Spleen (tissue), 3 donors: Measurements from ENCODE around the gene SPTBN1.

Experiments used
- POLR2A ChIP-seq, 3 donors: fragments of 450-650 bp; IDR thresholded peaks; one replicate each; pipeline ENCODE4 v1.5.1; 2017; ENCODE audit warnings: antibody characterized with exemption in 3 of 3, mild to moderate bottlenecking in 1 of 3
- POLR2AphosphoS5 ChIP-seq, 3 donors: sonication (generic); formaldehyde crosslinking; IDR thresholded peaks; one replicate each; pipeline ENCODE4 v1.5.1; 2017; ENCODE audit warnings: antibody characterized with exemption in 3 of 3

GRCh38 chr2:54557211-54557600, 101.1 kb downstream of the SPTBN1 start:
- TF ChIP-seq POLR2A (IDR thresholded peaks at IDR 0.05), result no peak
- TF ChIP-seq POLR2AphosphoS5 (IDR thresholded peaks at IDR 0.05), result no peak
